WTC11 (cell line): ENCODE results near the gene CILP2.

Source experiments
- ATF6 ChIP-seq: sonication (generic); formaldehyde crosslinking; IDR thresholded peaks from 2 replicates; pipeline ENCODE4 v1.8.1; 2023; ENCODE audit warnings: mild to moderate bottlenecking, missing genetic modification reagents
- CTCF ChIP-seq: fragments of 200-600 bp; IDR thresholded peaks from 2 replicates; pipeline ENCODE4 v1.8.0; 2022; ENCODE audit warnings: antibody characterized with exemption
- E2F5 ChIP-seq: sonication (generic); formaldehyde crosslinking; IDR thresholded peaks from 2 replicates; pipeline ENCODE4 v1.8.1; 2022; ENCODE audit warnings: mild to moderate bottlenecking, moderate library complexity, missing genetic modification reagents
- GABPB1 ChIP-seq: sonication (generic); formaldehyde crosslinking; IDR thresholded peaks from 2 replicates; pipeline ENCODE4 v1.8.1; 2023; ENCODE audit warnings: mild to moderate bottlenecking, missing genetic modification reagents
- HMGXB4 ChIP-seq: sonication (generic); formaldehyde crosslinking; IDR thresholded peaks from 2 replicates; pipeline ENCODE4 v1.8.1; 2023; ENCODE audit warnings: mild to moderate bottlenecking, moderate library complexity, missing genetic modification reagents
- MYBL2 ChIP-seq: sonication (generic); formaldehyde crosslinking; IDR thresholded peaks from 2 replicates; pipeline ENCODE4 v1.8.1; 2023; ENCODE audit warnings: mild to moderate bottlenecking, moderate library complexity, missing genetic modification reagents
- NR2C2 ChIP-seq: sonication (generic); formaldehyde crosslinking; IDR thresholded peaks from 2 replicates; pipeline ENCODE4 v1.8.0; 2022; ENCODE audit warnings: mild to moderate bottlenecking, missing genetic modification reagents
- SMAD3 ChIP-seq: sonication (generic); formaldehyde crosslinking; IDR thresholded peaks from 2 replicates; pipeline ENCODE4 v1.8.0; 2022; ENCODE audit warnings: missing genetic modification reagents, mild to moderate bottlenecking, borderline replicate concordance
- SP1 ChIP-seq: sonication (generic); formaldehyde crosslinking; conservative IDR thresholded peaks from 2 replicates; pipeline ENCODE4 v1.8.1; 2022; ENCODE audit warnings: missing genetic modification reagents
- ZNF416 ChIP-seq: fragments of 250-450 bp; sonication (Bioruptor Pico); IDR thresholded peaks from 2 replicates; pipeline ENCODE4 v1.9.0; 2021; ENCODE audit warnings: mild to moderate bottlenecking, inconsistent platforms
- ZNF423 ChIP-seq: fragments of 250-450 bp; sonication (Bioruptor Pico); IDR thresholded peaks from 2 replicates; pipeline ENCODE4 v2.1.2; 2022; ENCODE audit warnings: mild to moderate bottlenecking, moderate library complexity
- ZNF512 ChIP-seq: sonication (generic); formaldehyde crosslinking; IDR thresholded peaks from 2 replicates; pipeline ENCODE4 v1.8.1; 2022; ENCODE audit warnings: missing genetic modification reagents, borderline replicate concordance

- TF ChIP-seq ZNF512 (CRISPR knock-in tag) (no peak), E2F5 (CRISPR knock-in tag) (no peak), SP1 (CRISPR knock-in tag) (no peak), CTCF (no peak), HMGXB4 (CRISPR knock-in tag) (no peak), ZNF416 (CRISPR knock-in tag) (no peak), SMAD3 (CRISPR knock-in tag) (no peak), NR2C2 (no peak), ZNF423 (no peak), MYBL2 (CRISPR knock-in tag) (no peak), GABPB1 (CRISPR knock-in tag) (no peak), ATF6 (CRISPR knock-in tag) (no peak)
These were observed 33.2 kb downstream of the CILP2 start for GRCh38 chr19:19571071-19571786.
